Endodermal cell (in vitro differentiated cells): ENCODE measurements around the gene GTF2F2. TPM values are rescaled to one million over a fixed set of nuclear protein-coding genes. Genes with fewer than 3 reads are reported as not detected.

Source experiments
- DNase-seq: peaks from one replicate; pipeline ENCODE4 v3.0.0-alpha.2; 2017
- H3K27ac ChIP-seq: 2 replicates; pipeline ENCODE4 v1.5.1; 2013; ENCODE audit warnings: mild to moderate bottlenecking, low read depth, low read length, moderate library complexity
- H3K27me3 ChIP-seq: 2 replicates; pipeline ENCODE4 v1.6.1; 2013; ENCODE audit warnings: mild to moderate bottlenecking, low read length, moderate library complexity; ENCODE audit not compliant: insufficient read depth, control insufficient read depth, poor library complexity, severe bottlenecking
- H3K36me3 ChIP-seq: 2 replicates; pipeline ENCODE4 v1.7.0; 2013; ENCODE audit warnings: mild to moderate bottlenecking, low read length, moderate library complexity; ENCODE audit not compliant: control insufficient read depth, insufficient read depth
- H3K4me1 ChIP-seq: one replicate; pipeline ENCODE4 v1.7.0; 2013; ENCODE audit warnings: low read length; ENCODE audit not compliant: control insufficient read depth, insufficient read depth
- H3K4me3 ChIP-seq: 2 replicates; pipeline ENCODE4 v1.5.1; 2013; ENCODE audit warnings: mild to moderate bottlenecking, low read length, moderate library complexity
- H3K9ac ChIP-seq: 2 replicates; pipeline ENCODE4 v1.6.1; 2013; ENCODE audit warnings: mild to moderate bottlenecking, low read length, moderate library complexity; ENCODE audit not compliant: poor library complexity, severe bottlenecking; ENCODE audit errors: extremely low read depth
- H3K9me3 ChIP-seq: 2 replicates; pipeline ENCODE4 v1.6.1; 2013; ENCODE audit warnings: mild to moderate bottlenecking, low read length, moderate library complexity; ENCODE audit not compliant: control insufficient read depth
- H3K27ac Mint-ChIP-seq: 2 replicates; pipeline ENCODE4 v1.8.0; 2020; ENCODE audit warnings: mixed read lengths
- H3K27me3 Mint-ChIP-seq: 2 replicates; pipeline ENCODE4 v1.8.0; 2021; ENCODE audit warnings: mild to moderate bottlenecking, mixed read lengths; ENCODE audit not compliant: insufficient read depth
- H3K36me3 Mint-ChIP-seq: 2 replicates; pipeline ENCODE4 v1.8.0; 2020; ENCODE audit warnings: low read depth, mixed read lengths
- H3K4me1 Mint-ChIP-seq: 2 replicates; pipeline ENCODE4 v1.8.0; 2020; ENCODE audit warnings: mixed read lengths
- H3K4me3 Mint-ChIP-seq: 2 replicates; pipeline ENCODE4 v1.8.0; 2020; ENCODE audit warnings: mild to moderate bottlenecking, moderate library complexity, mixed read lengths
- H3K9me3 Mint-ChIP-seq: 2 replicates; pipeline ENCODE4 v1.8.0; 2020; ENCODE audit warnings: mild to moderate bottlenecking, mixed read lengths
- WGBS, 2 experiments: methylation state at CpG; one replicate each; pipeline versions ENCODE4 v1.1.5 to v1.1.7; 2013; ENCODE audit warnings: missing lambda C conversion rate in 2 of 2, mixed read lengths in 1 of 2; ENCODE audit not compliant: insufficient coverage in 1 of 2, insufficient read length in 1 of 2; 5-methylcytosine and 5-hydroxymethylcytosine counted together
- total RNA-seq, 2 donors: library from RNA; stranded (reverse); fragmentation: NEBNext Ultra II Directional in 1 of 2; extraction: Animal tissue kit (Norgen Biotek cat#: 25700) in 1 of 2; gene quantifications; 2 replicates in 1 of 2; 3 replicates in 1 of 2; pipeline ENCODE4 v1.2.1, GENCODE V29; 2021
- TF ChIP-seq, protein P1 (sequence below): fragments of 200-600 bp; sonication (generic); conservative IDR thresholded peaks from 2 replicates; pipeline ENCODE4 v1.5.0; 2021; ENCODE audit warnings: antibody characterized with exemption, mild to moderate bottlenecking

The GTF2F2 gene
- total RNA-seq, 2 donors from 2014 or later: 27.0 to 27.4 TPM

DNA sequence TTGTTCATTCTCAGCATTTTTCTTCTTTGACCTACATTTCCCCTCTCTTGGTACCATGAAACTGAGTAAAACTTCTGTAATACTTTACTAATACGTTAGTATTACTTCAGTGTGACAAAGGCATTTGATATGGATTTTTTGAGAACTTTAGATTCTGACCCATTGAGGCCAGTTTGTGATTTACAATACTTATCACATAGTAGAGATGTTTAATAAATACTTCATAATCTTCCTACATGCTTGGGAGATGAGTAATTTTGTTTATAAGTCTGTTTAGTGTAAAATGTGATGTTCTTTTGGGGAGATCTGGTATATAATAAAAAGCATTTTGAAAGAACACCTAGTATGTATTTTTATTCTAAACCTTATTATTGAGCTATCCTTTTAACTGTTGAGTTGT lies 29.7 kb downstream of the GTF2F2 start:
- Mint-ChIP-seq H3K36me3 (peaks cover 23% of the 10 kb centered on the region), H3K27me3 (no peaks in the 10 kb centered on the region), H3K4me3 (no peak overlapping the region), H3K4me1 (peaks cover 8% of the 10 kb centered on the region), H3K9me3 (no peaks in the 10 kb centered on the region), H3K27ac (no peak overlapping the region)
- WGBS, 2 experiments: no CpG with 5 or more reads among the region's 1 CpG
- Histone ChIP-seq H3K27me3 (no peaks in the 10 kb centered on the region), H3K4me3 (no peak overlapping the region), H3K36me3 (peaks cover 18% of the 10 kb centered on the region), H3K9ac (no peak overlapping the region), H3K27ac (no peak overlapping the region), H3K4me1 (no peaks in the 10 kb centered on the region), H3K9me3 (no peaks in the 10 kb centered on the region)
- no peak for DNase-seq
- TF ChIP-seq, protein P1, sequence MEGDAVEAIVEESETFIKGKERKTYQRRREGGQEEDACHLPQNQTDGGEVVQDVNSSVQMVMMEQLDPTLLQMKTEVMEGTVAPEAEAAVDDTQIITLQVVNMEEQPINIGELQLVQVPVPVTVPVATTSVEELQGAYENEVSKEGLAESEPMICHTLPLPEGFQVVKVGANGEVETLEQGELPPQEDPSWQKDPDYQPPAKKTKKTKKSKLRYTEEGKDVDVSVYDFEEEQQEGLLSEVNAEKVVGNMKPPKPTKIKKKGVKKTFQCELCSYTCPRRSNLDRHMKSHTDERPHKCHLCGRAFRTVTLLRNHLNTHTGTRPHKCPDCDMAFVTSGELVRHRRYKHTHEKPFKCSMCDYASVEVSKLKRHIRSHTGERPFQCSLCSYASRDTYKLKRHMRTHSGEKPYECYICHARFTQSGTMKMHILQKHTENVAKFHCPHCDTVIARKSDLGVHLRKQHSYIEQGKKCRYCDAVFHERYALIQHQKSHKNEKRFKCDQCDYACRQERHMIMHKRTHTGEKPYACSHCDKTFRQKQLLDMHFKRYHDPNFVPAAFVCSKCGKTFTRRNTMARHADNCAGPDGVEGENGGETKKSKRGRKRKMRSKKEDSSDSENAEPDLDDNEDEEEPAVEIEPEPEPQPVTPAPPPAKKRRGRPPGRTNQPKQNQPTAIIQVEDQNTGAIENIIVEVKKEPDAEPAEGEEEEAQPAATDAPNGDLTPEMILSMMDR: no peak

DNA sequence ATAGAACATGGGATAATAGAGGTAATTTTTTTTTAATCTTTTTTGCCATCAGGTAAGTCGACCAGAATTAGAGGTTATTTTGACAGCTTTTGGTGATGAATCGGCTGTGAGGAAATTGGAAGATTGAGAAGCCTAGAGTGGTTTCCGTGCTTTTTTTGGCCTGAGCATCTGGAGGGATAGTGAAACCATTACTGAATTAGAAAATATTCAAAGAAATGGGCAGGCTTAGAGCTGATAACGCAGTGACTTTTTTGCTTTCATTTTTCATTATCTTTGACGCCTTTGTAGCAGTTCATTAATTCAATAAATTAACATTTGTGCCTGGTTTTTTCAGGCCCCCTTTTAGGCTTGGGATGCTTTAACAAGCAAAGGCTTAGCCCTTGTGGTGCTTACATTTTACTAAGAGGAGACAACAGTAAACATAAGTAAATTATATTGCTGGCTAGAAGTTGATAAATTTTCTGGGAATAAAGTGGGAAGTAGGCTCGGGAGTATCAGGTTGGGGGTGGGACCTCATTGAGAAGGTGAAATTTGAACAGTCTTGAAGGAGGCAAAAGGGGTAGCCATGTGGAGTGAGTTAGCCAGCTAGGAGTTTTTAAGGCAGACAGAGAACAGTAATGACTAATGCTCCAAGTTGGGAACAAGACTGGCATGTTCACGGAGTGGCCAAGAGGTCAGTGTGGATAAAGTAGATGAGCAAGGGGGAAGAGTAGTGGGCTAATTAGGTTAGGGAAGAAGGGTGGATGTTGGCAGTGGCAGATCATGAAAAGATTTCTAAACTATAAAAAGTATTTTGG lies 36.5 kb downstream of the GTF2F2 start:
- Histone ChIP-seq H3K27ac (no peak overlapping the region), H3K27me3 (no peaks in the 10 kb centered on the region), H3K9ac (no peak overlapping the region), H3K4me3 (no peak overlapping the region), H3K36me3 (peaks cover 35% of the 10 kb centered on the region), H3K9me3 (peaks cover 5% of the 10 kb centered on the region), H3K4me1 (no peaks in the 10 kb centered on the region)
- no peaks in the 10 kb centered on the region for H3K4me1 Mint-ChIP-seq
- TF ChIP-seq, protein P1: no peak
- H3K9me3 Mint-ChIP-seq: no peaks in the 10 kb centered on the region
- no peaks in the 10 kb centered on the region for H3K27me3 Mint-ChIP-seq
- H3K36me3 Mint-ChIP-seq: peaks cover 53% of the 10 kb centered on the region
- H3K27ac Mint-ChIP-seq: no peak overlapping the region
- 90 to 97% methylated on average over 7 of the region's 7 CpGs for WGBS, 2 experiments
- DNase-seq: no peak
- no peak overlapping the region for H3K4me3 Mint-ChIP-seq

DNA sequence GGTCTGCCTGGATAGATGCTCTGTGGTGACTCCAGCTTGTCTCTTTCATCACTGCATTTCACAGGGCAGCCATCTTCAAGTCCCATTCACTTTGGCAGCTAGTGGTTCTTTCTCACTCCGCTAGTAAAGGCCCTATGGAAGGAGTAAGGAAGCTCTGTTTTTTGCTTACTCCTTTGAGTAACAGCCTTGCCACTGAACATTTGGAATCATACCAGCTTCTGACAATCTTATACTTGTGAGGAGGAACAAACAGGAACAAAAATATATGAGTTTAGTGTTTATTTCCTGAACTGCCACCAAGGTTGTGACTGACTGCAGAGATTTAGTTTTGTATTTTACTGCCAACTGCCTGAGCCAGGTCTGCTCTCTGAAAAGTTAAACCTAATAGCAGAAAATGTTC lies 41.9 kb downstream of the GTF2F2 start:
- no peak for DNase-seq
- no peaks in the 10 kb centered on the region for H3K4me1 ChIP-seq
- H3K36me3 ChIP-seq: peaks cover 45% of the 10 kb centered on the region
- Mint-ChIP-seq H3K27me3 (no peaks in the 10 kb centered on the region), H3K9me3 (no peaks in the 10 kb centered on the region), H3K27ac (no peak overlapping the region), H3K36me3 (peaks cover 46% of the 10 kb centered on the region), H3K4me1 (no peaks in the 10 kb centered on the region), H3K4me3 (no peak overlapping the region)
- no peaks in the 10 kb centered on the region for H3K27me3 ChIP-seq
- TF ChIP-seq, protein P1: no peak
- WGBS, 2 experiments: 100% methylated on average over 1 of the region's 1 CpG
- peaks cover under 1% of the 10 kb centered on the region for H3K9me3 ChIP-seq
- H3K4me3 ChIP-seq: no peak overlapping the region
- H3K27ac ChIP-seq: no peak overlapping the region
- H3K9ac ChIP-seq: no peak overlapping the region
